Measurements from ENCODE around the gene HMGN1.

HMGN1 gene

GRCh38 chr21:39367783-39368182 is 18.9 kb upstream of the HMGN1 start:
- DNase-seq (ENCODE audit: low read depth), result no peak

GRCh38 chr21:39366563-39366962 is 17.7 kb upstream of the HMGN1 start:
- DNase-seq (ENCODE audit: low read depth), result no peak

GRCh38 chr21:39364949-39365348 is 16.1 kb upstream of the HMGN1 start:
- DNase-seq (ENCODE audit: low read depth), result no peak

DNA sequence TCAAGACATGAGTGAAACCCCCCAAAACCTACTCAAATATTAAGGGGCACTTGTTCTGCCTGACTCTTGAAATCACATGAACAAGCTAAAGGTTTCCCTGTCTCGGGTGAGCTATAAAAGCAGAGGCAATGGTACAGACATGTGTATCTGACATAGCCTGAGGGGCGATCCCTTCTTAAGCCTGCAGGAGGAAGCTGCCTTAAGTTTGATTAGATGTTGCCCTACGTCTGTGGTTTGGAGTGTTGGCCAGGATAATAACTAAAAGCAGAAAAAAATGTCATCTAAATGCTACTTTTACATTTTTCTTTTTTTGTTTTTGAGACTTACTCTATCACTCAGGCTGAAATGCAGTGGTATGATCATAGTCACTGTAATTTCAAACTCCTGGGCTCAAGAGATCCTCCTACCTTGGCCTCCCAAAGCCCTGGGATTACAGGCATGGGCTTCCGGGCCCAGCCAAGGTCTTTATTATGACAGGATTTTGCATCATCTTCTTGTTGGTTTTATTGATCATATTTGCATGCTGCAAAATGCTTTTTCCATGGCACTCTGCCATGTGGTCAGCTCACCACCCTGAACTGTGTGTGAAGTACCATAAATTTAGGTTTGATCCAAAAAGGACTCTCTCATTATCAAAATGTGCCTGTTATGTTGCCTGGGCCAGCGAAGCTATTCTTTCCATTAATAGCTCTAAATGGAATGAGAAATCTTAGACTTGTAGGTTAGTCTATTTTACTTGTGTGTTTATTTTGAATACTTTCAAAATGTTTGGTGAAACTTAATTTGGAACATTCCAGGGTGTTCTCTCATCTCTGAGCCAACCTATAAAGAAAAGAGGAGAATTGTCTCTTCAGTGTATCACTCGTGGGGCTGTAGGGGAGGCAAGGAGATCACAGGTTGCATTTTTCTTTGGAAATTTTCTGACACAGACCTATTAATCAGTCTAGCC is 15.0 kb upstream of the HMGN1 start:
- no peak for DNase-seq (ENCODE audit: low read depth)

DNA sequence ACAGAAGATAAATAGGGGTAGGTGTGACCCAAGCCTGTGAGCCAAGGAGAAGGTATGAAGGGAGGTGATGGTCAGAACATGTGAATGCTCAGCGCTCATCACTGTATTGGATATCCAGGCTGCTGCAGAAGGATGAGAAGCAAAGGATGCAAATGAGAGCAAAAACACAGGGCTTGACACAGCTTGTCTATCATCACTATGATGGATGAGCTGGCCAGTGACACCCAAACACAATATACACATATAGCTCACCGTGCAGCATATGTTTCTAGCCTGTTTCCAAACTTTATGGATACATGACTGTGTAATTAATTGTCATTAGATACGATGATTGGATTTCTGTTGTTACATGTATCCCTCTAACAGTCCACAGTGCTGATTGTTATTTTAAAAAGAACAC is 13.8 kb upstream of the HMGN1 start:
- no peak for DNase-seq (ENCODE audit: low read depth)

GRCh38 chr21:39359382-39359781 is 10.5 kb upstream of the HMGN1 start:
- DNase-seq (ENCODE audit: low read depth), result no peak

DNA sequence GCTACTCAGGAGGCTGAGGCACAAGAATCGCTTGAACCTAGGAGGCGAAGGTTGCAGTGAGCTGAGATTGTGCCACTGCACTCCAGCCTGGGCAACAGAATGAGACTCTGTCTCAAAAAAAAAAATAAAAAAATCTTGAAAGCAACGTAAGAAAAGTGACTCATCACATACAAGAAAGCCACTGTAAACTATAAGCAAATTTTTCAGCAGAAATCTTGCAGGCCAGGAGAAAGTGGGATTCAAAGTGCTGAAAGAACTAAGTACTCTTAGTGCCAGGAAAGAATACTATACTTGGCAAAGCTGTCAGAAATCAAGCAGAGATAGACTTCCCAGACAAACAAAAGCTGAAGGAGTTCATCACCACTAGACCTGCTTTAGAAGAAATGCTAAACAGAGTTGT is 4.4 kb upstream of the HMGN1 start:
- no peak for DNase-seq (ENCODE audit: low read depth)

DNA sequence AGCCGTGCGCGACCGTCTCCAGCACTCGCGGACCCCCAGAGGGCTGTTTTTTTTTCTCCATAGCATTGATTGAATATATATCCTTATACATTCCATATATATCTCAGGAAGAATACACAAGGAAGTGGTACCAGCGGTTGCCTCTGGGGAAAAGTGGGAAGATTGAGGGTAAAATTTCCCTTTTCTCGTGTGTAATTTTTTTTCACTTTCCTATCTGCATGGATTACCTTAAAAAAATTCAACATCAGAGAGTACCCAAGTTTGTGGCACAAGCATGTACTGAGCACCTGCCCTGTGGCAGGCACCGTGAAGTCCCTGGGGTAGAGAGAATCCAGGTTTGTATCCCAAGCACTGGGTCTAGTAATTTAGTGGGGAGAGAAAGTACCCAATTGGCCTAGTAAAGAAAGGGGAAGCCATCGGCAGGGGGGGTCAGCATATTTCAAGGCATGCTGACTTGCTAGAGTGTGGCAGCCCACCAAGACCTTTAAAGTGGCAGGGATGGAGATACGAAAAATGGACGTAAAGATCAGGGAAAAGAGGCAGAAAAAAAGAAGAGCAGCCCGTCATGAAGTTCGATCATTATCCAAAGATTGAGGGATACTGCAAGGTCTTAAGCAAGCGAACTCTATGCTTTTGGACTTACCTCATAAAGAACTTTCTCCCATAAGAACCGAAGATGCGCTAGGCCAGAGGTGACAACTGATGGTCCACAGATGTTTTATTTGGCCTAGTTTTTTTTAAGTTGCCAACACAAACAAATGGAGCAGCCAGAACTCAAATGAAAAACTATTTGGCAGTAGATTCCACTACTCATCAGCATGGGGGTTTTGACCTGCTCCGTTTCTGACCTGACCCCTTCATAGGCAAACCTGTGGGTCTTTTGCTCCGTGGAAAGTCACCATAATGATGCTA is 1.5 kb upstream of the HMGN1 start:
- no peak for DNase-seq (ENCODE audit: low read depth)

DNA sequence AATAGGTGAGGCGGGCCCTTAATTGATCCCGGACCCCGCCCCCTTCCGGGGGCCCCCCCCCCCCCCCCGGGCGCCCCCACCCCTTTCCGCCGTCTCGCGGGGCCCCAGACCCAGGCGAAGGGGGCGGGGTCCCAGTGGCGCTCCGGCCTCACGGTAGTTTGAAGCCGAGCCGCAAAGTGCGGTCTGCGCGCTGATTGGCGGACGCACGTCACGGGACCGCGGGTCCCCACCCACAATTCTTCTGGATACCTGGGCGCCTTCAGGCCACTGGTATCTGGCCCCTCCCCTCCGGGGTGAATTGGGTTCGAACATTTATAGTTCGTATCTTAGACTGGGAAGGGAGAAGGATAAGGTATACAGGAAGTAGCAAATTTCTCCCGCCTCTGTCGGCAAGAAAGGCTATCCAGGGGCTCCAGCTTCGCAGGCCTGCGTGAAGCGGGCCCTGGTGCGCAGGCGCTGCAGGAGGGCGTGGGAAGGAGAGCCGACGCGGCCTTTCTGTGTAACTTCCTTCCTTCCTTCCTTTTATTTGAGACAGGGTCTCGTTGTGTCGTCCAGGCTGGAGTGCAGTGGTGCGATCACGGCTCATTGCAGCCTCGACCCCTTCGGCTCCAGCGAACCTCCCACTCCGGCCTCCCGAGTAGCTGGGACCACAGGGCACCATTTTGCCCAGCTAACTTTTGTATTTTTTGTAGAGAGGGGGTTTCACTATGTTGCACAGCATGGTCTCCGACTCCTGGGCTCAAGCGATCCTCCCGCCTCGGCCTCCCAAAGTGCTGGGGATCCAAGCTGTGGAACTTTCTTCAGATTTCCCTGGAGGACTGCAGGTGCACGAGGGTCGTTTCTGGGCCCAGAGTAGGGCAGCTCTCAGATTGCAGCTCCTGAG is 564 bp upstream of the HMGN1 start:
- DNase-seq (ENCODE audit: low read depth), result peak; percentile 97

DNA sequence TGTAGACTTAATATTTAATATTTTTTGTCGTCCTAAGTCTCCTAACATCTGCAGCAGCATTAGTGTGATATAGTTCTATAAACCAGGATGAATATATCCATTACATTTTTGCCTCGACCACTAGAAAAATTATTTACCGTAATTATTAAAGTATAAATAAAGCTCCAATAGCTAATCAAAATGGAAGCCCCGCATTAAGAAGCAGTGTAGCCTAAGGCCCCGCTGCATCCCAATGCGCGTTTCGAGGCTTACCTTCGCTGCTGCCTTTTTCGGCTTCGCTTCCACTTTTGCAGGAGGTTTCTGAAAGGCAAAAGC is 891 bp downstream of the HMGN1 start:
- DNase-seq (ENCODE audit: low read depth), result no peak

DNA sequence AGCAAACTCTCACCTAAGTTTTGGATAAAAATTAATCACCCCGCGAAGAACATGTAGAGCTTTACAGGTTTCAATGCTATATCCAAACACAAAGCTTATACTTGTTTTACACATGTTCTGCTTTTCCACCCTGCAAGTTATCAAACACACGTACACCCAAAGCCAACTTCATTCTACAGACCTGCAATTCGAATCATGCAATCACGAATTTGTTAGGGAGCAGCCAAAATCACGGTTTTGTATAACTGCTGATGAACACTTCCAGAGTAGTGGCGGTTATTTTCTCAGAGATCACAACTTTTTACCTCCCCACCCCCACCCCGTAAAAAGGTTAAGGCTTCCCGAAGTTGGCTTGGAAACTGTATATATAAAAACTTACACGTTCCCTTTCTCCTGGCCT is 1.4 kb downstream of the HMGN1 start:
- no peak for DNase-seq (ENCODE audit: low read depth)

DNA sequence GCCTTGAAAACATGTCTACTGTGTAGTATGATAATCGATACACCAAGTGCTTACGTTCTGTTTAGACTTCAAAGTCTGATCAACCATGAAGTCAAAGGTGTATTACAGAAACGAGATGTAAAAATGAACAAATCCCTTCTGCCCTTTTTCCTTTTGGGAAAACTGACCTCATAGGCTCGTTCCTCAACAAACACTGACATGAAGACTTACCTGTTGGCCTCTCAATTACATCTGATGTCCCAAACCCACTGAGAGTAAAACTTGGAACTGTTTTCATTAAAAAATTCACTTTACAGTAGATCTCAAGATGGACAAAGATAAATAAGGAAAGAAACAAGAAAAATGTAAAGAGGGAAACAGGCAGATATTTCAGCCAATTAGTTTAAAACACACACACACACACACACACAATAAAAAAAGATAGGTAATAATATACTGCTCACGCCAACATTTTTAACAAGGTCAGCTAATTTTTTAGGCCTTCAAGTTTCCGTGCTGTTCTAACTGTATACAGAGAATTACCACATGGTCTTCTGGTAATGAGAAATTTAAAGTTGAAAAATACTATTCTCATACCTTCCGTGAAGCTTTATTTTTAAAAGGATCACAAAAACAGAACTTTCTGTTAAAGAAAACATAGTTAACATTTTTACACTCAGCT is 2.1 kb downstream of the HMGN1 start:
- DNase-seq (ENCODE audit: low read depth), result no peak

GRCh38 chr21:39346206-39346605 is 2.7 kb downstream of the HMGN1 start:
- DNase-seq (ENCODE audit: low read depth), result no peak

DNA sequence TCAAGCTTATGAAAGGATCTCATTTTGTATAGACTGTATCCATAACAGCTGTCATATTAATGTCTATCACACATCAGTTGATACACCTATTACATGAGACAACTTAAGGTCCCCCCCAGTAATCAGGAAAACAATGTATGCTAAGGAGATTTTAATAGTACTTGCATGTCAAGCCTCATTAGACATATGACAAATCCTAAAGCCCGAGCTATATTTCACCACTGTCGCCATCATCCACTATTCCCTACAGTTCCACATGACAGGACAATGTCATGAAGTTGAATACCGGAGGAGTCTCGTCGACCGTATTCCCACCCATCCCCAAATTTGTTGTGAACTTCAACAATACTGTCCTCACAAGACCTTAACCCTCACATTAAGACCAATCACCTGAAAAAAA is 3.4 kb downstream of the HMGN1 start:
- no peak for DNase-seq (ENCODE audit: low read depth)

DNA sequence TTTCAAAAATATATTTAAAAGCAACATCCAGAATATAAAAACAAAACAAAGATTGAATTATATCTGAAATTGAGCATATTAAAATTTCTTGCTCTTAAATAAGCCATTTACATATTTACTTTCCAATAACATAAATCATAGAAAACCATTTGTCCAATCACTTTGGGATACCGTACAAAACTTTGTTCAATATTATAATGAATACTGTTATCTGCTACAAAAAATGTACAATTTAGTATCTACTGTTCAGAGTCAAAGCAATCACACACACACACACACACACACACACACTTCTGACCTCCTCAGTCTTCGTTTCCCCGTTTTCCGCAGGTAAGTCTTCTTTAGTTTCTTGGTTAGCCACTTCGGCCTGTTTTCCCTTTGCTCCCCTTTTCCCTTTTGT is 4.0 kb downstream of the HMGN1 start:
- DNase-seq (ENCODE audit: low read depth), result no peak

DNA sequence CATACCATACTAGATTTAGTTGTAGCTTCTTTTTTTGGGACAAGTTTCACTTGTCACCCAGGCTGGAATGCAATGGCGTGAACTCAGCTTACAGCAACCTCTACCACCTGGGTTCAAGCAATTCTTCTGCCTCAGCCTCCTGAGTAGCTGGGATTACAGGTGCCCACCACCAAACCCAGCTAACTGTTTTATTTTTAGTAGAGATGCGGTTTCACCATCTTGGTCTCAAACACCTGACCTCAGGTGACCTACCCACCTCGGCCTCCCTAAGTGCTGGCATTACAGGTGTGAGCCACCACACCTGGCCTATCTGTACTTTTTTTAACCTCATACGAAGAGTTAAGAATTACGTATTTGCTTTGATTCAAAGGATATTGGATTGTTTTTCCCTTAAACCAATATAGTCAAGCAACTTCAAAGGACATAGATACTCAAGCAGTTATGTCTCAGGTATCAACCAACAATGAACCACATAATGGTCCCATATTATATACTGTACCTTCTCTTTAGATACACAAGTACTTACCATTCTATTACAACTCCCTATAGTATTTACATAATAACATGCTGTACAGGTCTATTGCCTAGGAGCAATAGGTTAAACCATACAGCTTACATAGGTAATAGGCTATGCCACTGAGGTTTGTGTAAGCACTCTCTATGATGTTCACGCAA is 7.5 kb downstream of the HMGN1 start:
- DNase-seq (ENCODE audit: low read depth), result no peak

DNA sequence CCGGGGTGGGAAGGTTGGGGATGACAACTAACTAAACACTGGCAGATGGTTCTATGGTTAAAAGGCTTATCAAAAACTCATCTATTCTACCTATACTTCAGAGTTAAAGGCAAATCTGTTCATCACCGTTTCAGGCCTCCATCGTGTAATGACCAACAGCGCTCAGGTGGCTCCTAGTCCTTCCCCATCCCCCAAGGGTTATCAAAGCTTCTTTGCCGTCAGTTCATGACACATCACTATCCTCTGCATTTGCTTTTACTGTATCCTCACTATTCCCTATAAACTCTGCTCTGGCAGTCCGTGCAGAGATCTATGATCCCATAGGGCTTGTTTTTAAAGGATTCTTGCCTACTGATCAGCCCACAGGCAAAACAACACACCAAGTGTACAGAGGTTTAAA is 8.2 kb downstream of the HMGN1 start:
- DNase-seq (ENCODE audit: low read depth), result no peak

- no peak for DNase-seq (ENCODE audit: low read depth)
These were observed 9.7 kb downstream of the HMGN1 start for GRCh38 chr21:39339231-39339630.

GRCh38 chr21:39336457-39337008 is 12.4 kb downstream of the HMGN1 start:
- DNase-seq (ENCODE audit: low read depth), result no peak

DNA sequence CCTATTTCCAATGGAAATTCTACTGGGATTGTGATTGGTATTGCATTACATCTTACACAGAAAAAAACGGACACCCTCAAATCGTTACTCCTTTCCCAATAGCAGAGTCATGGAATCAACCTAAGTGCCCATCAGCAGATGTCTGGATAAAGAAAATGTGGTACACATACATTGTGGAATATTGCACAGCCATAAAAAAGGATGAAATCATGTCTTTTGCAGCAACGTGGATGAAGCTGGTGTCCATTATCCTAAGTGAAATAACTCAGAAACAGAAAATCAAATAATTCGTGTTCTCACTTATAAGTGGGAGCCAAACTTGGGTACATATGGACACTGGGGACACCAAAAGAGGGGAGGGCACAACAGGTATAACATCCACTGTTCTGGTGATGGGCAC is 14.3 kb downstream of the HMGN1 start:
- DNase-seq (ENCODE audit: low read depth), result no peak

DNA sequence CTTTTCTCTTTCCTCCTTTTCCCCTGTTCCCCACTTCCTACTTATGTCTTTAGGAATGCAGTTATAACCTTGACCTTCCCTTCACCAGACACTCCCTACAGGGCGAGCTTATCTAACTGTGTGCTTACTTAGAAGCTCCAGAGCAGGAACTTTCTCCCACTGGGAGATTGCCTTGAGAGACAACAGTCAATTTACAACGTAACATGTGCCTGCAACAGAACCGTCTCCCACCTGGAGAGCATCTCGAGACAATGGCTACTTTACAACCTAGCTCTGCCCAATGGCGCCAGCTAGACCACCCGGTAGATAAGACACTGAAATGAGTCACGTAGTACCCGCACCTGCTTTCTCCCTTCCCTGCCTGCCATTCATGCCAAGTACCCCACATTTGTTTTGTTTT is 16.7 kb downstream of the HMGN1 start:
- no peak for DNase-seq (ENCODE audit: low read depth)
